ENCODE results near the gene MIER2. TPM values are rescaled to one million over a fixed set of nuclear protein-coding genes. Genes with fewer than 3 reads are reported as not detected.

The MIER2 gene
- total RNA-seq, 1 experiment from 2014 or later = 40.1 TPM

DNA sequence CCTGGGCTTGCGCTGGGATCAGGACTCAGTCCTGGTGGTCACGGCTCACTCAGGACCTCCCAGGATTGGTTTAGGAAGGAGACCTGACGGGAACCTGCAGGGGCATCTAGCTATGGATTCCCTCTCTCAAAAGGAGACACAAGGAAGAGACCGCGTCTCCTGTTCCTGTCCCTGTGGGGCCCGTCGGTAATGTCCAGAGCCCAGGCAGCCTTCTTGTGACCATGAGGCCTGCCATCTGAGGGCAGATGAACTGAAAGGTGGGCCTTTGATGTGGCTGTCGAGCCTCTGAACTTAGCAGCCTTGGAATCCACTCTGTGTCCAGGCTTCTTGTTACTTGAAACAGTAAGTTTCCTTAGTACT lies 31.5 kb upstream of the MIER2 start:
- Mint-ChIP-seq H3K27ac (ENCODE audit: unreplicated experiment) (peak overlapping the region; percentile 21), H3K4me3 (ENCODE audit: unreplicated experiment) (no peak overlapping the region), H3K9me3 (ENCODE audit: unreplicated experiment) (no peaks in the 10 kb centered on the region), H3K36me3 (ENCODE audit: insufficient read depth, unreplicated experiment) (peaks cover 6% of the 10 kb centered on the region), H3K27me3 (ENCODE audit: insufficient read depth, unreplicated experiment) (no peaks in the 10 kb centered on the region), H3K4me1 (ENCODE audit: low read depth, unreplicated experiment) (no peaks in the 10 kb centered on the region)
- ChIA-PET CTCF (no interaction called here), POLR2A (no interaction called here)
- H3K4me1 ChIP-seq = no peaks in the 10 kb centered on the region
- intact Hi-C loops (cut with micrococcal nuclease; ENCODE audit: unreplicated experiment) = no loop called here
- H3K36me3 ChIP-seq (ENCODE audit: control insufficient read depth, insufficient read depth, low read length) = no peaks in the 10 kb centered on the region
- no peak for DNase-seq
- TF ChIP-seq, protein P1, sequence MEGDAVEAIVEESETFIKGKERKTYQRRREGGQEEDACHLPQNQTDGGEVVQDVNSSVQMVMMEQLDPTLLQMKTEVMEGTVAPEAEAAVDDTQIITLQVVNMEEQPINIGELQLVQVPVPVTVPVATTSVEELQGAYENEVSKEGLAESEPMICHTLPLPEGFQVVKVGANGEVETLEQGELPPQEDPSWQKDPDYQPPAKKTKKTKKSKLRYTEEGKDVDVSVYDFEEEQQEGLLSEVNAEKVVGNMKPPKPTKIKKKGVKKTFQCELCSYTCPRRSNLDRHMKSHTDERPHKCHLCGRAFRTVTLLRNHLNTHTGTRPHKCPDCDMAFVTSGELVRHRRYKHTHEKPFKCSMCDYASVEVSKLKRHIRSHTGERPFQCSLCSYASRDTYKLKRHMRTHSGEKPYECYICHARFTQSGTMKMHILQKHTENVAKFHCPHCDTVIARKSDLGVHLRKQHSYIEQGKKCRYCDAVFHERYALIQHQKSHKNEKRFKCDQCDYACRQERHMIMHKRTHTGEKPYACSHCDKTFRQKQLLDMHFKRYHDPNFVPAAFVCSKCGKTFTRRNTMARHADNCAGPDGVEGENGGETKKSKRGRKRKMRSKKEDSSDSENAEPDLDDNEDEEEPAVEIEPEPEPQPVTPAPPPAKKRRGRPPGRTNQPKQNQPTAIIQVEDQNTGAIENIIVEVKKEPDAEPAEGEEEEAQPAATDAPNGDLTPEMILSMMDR (IDR thresholded peaks at IDR 0.05; ENCODE audit: insufficient read depth in 1 of 2, low read depth in 1 of 2, low read length in 1 of 2, severe bottlenecking in 1 of 2, unreplicated experiment in 1 of 2) = no peak
- H3K27me3 ChIP-seq (replicated peaks; ENCODE audit: control insufficient read depth, insufficient read depth, low read length) = no peaks in the 10 kb centered on the region
- H3K4me3 ChIP-seq (ENCODE audit: low read depth, low read length) = no peak overlapping the region
- H3K9me3 ChIP-seq = no peaks in the 10 kb centered on the region
- BruUV-seq (replicated peaks) = no TSS peak

DNA sequence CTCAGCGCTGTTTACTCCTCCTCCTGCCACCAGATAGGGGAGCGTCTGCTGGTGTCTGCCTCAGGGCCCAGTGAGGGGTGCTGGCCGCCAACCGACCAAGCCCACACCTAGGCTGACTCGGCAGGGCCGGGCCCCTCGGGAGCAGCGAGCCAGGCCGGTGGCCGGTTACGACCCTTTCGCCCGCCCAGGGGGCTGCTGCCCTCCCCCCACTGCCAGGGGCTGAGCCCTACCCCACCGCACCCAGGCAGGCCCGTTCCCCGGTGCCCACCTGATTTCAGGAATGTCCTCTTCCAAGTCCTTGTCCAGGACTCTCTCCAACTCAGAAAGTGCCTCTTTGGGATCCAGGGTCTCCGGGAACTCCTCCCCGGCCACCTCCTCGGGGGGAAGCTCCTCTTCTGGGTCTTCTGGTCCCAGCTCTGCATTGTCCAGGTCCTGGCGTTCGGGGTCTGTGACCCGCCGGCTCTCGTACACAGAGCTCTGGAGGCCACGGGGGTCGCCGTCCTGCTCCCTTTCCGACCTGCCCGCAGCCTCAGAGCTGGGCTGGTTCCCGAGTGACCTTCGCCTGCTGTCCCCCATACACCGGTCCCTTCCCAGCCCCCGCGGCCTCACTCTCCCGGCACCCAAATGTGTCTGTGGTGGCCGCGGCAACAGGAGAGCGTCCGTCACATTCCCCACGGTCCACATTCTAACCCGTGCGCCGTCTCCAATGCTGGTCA lies 31.0 kb upstream of the MIER2 start:
- peak overlapping the region; percentile 21 for H3K27ac Mint-ChIP-seq (ENCODE audit: unreplicated experiment)
- H3K4me3 ChIP-seq (ENCODE audit: low read depth, low read length) = no peak overlapping the region
- no peak for DNase-seq
- BruUV-seq (replicated peaks) = no TSS peak
- TF ChIP-seq, protein P1 (IDR thresholded peaks at IDR 0.05; ENCODE audit: insufficient read depth in 1 of 2, low read depth in 1 of 2, low read length in 1 of 2, severe bottlenecking in 1 of 2, unreplicated experiment in 1 of 2) = no peak
- ChIA-PET CTCF (no interaction called here), POLR2A (no interaction called here)
- no peaks in the 10 kb centered on the region for H3K4me1 Mint-ChIP-seq (ENCODE audit: low read depth, unreplicated experiment)
- H3K4me1 ChIP-seq = no peaks in the 10 kb centered on the region
- no peaks in the 10 kb centered on the region for H3K9me3 ChIP-seq
- H3K27me3 ChIP-seq (replicated peaks; ENCODE audit: control insufficient read depth, insufficient read depth, low read length) = no peaks in the 10 kb centered on the region
- no peaks in the 10 kb centered on the region for H3K9me3 Mint-ChIP-seq (ENCODE audit: unreplicated experiment)
- no peak overlapping the region for H3K4me3 Mint-ChIP-seq (ENCODE audit: unreplicated experiment)
- intact Hi-C loops (cut with micrococcal nuclease; ENCODE audit: unreplicated experiment) = no loop called here
- H3K27me3 Mint-ChIP-seq (ENCODE audit: insufficient read depth, unreplicated experiment) = peaks cover 5% of the 10 kb centered on the region
- H3K36me3 ChIP-seq (ENCODE audit: control insufficient read depth, insufficient read depth, low read length) = no peaks in the 10 kb centered on the region
- peaks cover 6% of the 10 kb centered on the region for H3K36me3 Mint-ChIP-seq (ENCODE audit: insufficient read depth, unreplicated experiment)

DNA sequence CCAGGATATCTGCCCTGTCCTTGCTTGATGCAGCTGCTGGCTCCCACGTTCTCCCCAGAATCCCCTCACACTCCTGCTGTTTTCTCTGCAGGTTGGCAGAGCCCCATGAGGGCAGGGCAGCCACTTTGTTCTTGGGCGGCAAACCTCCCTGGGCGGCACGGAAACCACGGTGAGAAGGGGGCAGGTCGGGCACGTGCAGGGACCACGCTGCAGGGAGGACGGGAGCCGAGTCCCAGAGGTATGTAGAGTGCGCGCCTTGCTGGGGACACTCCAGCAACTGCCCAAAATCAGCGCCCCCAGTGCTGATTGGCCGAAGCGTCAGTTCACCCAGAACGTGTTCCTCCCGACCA lies 30.3 kb upstream of the MIER2 start:
- no peaks in the 10 kb centered on the region for H3K4me1 Mint-ChIP-seq (ENCODE audit: low read depth, unreplicated experiment)
- no peak overlapping the region for H3K4me3 Mint-ChIP-seq (ENCODE audit: unreplicated experiment)
- Histone ChIP-seq H3K9me3 (no peaks in the 10 kb centered on the region), H3K36me3 (ENCODE audit: control insufficient read depth, insufficient read depth, low read length) (no peaks in the 10 kb centered on the region), H3K27me3 (replicated peaks; ENCODE audit: control insufficient read depth, insufficient read depth, low read length) (no peaks in the 10 kb centered on the region), H3K4me1 (no peaks in the 10 kb centered on the region), H3K4me3 (ENCODE audit: low read depth, low read length) (no peak overlapping the region)
- no peak overlapping the region for H3K27ac Mint-ChIP-seq (ENCODE audit: unreplicated experiment)
- ChIA-PET POLR2A (no interaction called here), CTCF (no interaction called here)
- DNase-seq = no peak
- H3K27me3 Mint-ChIP-seq (ENCODE audit: insufficient read depth, unreplicated experiment) = peaks cover 6% of the 10 kb centered on the region
- intact Hi-C loops (cut with micrococcal nuclease; ENCODE audit: unreplicated experiment) = no loop called here
- TF ChIP-seq, protein P1 (IDR thresholded peaks at IDR 0.05; ENCODE audit: insufficient read depth in 1 of 2, low read depth in 1 of 2, low read length in 1 of 2, severe bottlenecking in 1 of 2, unreplicated experiment in 1 of 2) = no peak
- no TSS peak for BruUV-seq (replicated peaks)
- H3K36me3 Mint-ChIP-seq (ENCODE audit: insufficient read depth, unreplicated experiment) = peaks cover 6% of the 10 kb centered on the region
- no peaks in the 10 kb centered on the region for H3K9me3 Mint-ChIP-seq (ENCODE audit: unreplicated experiment)

Measured in Caco-2 (cell line).